H1 (cell line): Measurements from ENCODE around the gene KCNQ1. TPM values are rescaled to one million over a fixed set of nuclear protein-coding genes. Genes with fewer than 3 reads are reported as not detected.

ENCODE experiments used
- CTCF ChIA-PET: fragments of 300-600 bp; sonication (Branson Sonifier 250); formaldehyde crosslinking; loops from one replicate; lab custom pipeline; 2021; ENCODE audit not compliant: partially characterized antibody; lab: Charles Lee
- POLR2A ChIA-PET: fragments of 300-600 bp; sonication (Branson Sonifier 250); formaldehyde crosslinking; loops from one replicate; lab custom pipeline; 2021; ENCODE audit warnings: inconsistent platforms; ENCODE audit not compliant: partially characterized antibody; lab: Charles Lee
- DNase-seq, 2 experiments: peaks; one replicate each; pipeline versions ENCODE4 v3.0.0 to v3.0.0-alpha.2; 2010 to 2022; ENCODE audit warnings: low spot score in 2 of 2, low read depth in 1 of 2, mixed read lengths in 1 of 2
- FAIRE-seq: peaks from 2 replicates; lab custom pipeline; 2011; peaks lifted over from hg19 to GRCh38; lab: Jason Lieb, UNC
- H2AFZ ChIP-seq: 2 replicates; pipeline ENCODE4 v1.8.1; 2012; ENCODE audit warnings: low read length, inconsistent platforms
- H2AK5ac ChIP-seq: 2 replicates; pipeline ENCODE4 v1.6.1; 2013; ENCODE audit warnings: low read depth, low read length
- H2BK120ac ChIP-seq: replicated peaks from 2 replicates; pipeline ENCODE3; 2013; ENCODE audit warnings: low read depth, low read length, inconsistent platforms
- H2BK12ac ChIP-seq: 2 replicates; pipeline ENCODE4 v1.6.1; 2013; ENCODE audit warnings: low read depth, low read length
- H2BK15ac ChIP-seq: 2 replicates; pipeline ENCODE4 v1.6.1; 2013; ENCODE audit warnings: low read length
- H2BK20ac ChIP-seq: 2 replicates; pipeline ENCODE4 v1.6.1; 2013; ENCODE audit warnings: low read length
- H2BK5ac ChIP-seq: 2 replicates; pipeline ENCODE4 v1.6.1; 2013; ENCODE audit warnings: low read depth, low read length
- H3K14ac ChIP-seq: 2 replicates; pipeline ENCODE4 v1.6.1; 2013; ENCODE audit warnings: inconsistent platforms; ENCODE audit not compliant: insufficient read length
- H3K18ac ChIP-seq: 2 replicates; pipeline ENCODE4 v1.6.1; 2013; ENCODE audit warnings: low read length; ENCODE audit errors: extremely low read depth
- H3K23ac ChIP-seq: 2 replicates; pipeline ENCODE4 v1.6.1; 2013; ENCODE audit warnings: inconsistent platforms; ENCODE audit not compliant: insufficient read length
- H3K23me2 ChIP-seq: 2 replicates; pipeline ENCODE4 v1.6.1; 2013; ENCODE audit warnings: low read depth, low read length
- H3K27ac ChIP-seq: 2 replicates; pipeline ENCODE4 v1.6.1; 2011; ENCODE audit warnings: low read depth, low read length, inconsistent platforms
- H3K27me3 ChIP-seq, 4 experiments: replicated peaks in 1 of 4; 1 replicate in 1 of 4; 2 replicates in 3 of 4; pipeline versions ENCODE4 v1.6.1 to v1.8.1; 2011 to 2013; ENCODE audit warnings: low read length in 3 of 4, mild to moderate bottlenecking in 3 of 4, inconsistent platforms in 2 of 4, mixed read lengths in 2 of 4, moderate library complexity in 1 of 4; ENCODE audit not compliant: control insufficient read depth in 3 of 4, insufficient read depth in 3 of 4; ENCODE audit errors: extremely low read depth in 1 of 4
- H3K36me3 ChIP-seq, 4 experiments: 2 replicates each; pipeline versions ENCODE4 v1.6.1 to v1.8.1; 2011 to 2013; ENCODE audit warnings: mild to moderate bottlenecking in 4 of 4, low read length in 3 of 4, moderate library complexity in 2 of 4, control low read depth in 1 of 4, inconsistent platforms in 1 of 4; ENCODE audit not compliant: insufficient read depth in 4 of 4, control insufficient read depth in 2 of 4
- H3K4ac ChIP-seq: replicated peaks from 2 replicates; pipeline ENCODE3; 2013; ENCODE audit warnings: low read length, low read depth, mixed read lengths, inconsistent platforms; ENCODE audit not compliant: insufficient read length
- H3K4me1 ChIP-seq, 4 experiments: replicated peaks in 1 of 4; 1 replicate in 1 of 4; 2 replicates in 3 of 4; pipeline versions ENCODE4 v1.6.1 to v1.8.1; 2011 to 2013; ENCODE audit warnings: low read length in 3 of 4, inconsistent platforms in 2 of 4, mixed read lengths in 1 of 4; ENCODE audit not compliant: insufficient read depth in 4 of 4, control insufficient read depth in 3 of 4
- H3K4me2 ChIP-seq, 2 experiments: 2 replicates each; pipeline versions ENCODE4 v1.6.1 to v1.8.1; 2011 to 2013; ENCODE audit warnings: low read depth in 2 of 2, low read length in 2 of 2, control low read depth in 1 of 2, inconsistent platforms in 1 of 2, mild to moderate bottlenecking in 1 of 2; ENCODE audit not compliant: insufficient read depth in 1 of 2
- H3K4me3 ChIP-seq, 4 experiments: fragments of 200-600, 300-600 bp in 1 of 4; sonication (generic), shearing (Covaris generic), sonication (Bioruptor Twin) in 1 of 4; 2 replicates each; pipeline versions ENCODE4 v1.5.1 to v1.8.1; 2011 to 2016; ENCODE audit warnings: low read length in 4 of 4, low read depth in 3 of 4, control low read depth in 2 of 4, inconsistent platforms in 2 of 4, mild to moderate bottlenecking in 2 of 4, mixed read lengths in 1 of 4, moderate library complexity in 1 of 4; ENCODE audit not compliant: insufficient read depth in 2 of 4; ENCODE audit errors: extremely low read depth in 1 of 4
- H3K56ac ChIP-seq: replicated peaks from 2 replicates; pipeline ENCODE3; 2013; ENCODE audit warnings: low read depth, mild to moderate bottlenecking, mixed read lengths, low read length, inconsistent platforms; ENCODE audit not compliant: insufficient read length
- H3K79me1 ChIP-seq: 2 replicates; pipeline ENCODE4 v1.6.1; 2013; ENCODE audit warnings: low read depth, low read length, control low read depth
- H3K79me2 ChIP-seq, 2 experiments: 2 replicates each; pipeline versions ENCODE4 v1.6.1 to v1.8.1; 2012 to 2013; ENCODE audit warnings: low read length in 2 of 2, mild to moderate bottlenecking in 2 of 2, inconsistent platforms in 1 of 2; ENCODE audit not compliant: insufficient read depth in 2 of 2, control insufficient read depth in 1 of 2
- H3K9ac ChIP-seq, 4 experiments: replicated peaks in 1 of 4; 1 replicate in 1 of 4; 2 replicates in 3 of 4; pipeline versions ENCODE4 v1.6.1 to v1.8.1; 2011 to 2013; ENCODE audit warnings: low read depth in 3 of 4, low read length in 3 of 4, control low read depth in 2 of 4, mild to moderate bottlenecking in 2 of 4, moderate library complexity in 2 of 4, inconsistent platforms in 1 of 4; ENCODE audit errors: extremely low read depth in 1 of 4
- H3K9me3 ChIP-seq, 2 experiments: 2 replicates each; pipeline versions ENCODE4 v1.6.1 to v1.8.1; 2012 to 2013; ENCODE audit warnings: mild to moderate bottlenecking in 2 of 2, moderate library complexity in 2 of 2, control low read depth in 1 of 2, inconsistent platforms in 1 of 2, low read depth in 1 of 2, low read length in 1 of 2, mixed read lengths in 1 of 2; ENCODE audit not compliant: insufficient read depth in 2 of 2
- H4K20me1 ChIP-seq, 2 experiments: replicated peaks in 1 of 2; 2 replicates each; pipeline versions ENCODE3 to v1.8.1; 2011 to 2013; ENCODE audit warnings: inconsistent platforms in 2 of 2, low read length in 2 of 2, mild to moderate bottlenecking in 1 of 2; ENCODE audit not compliant: insufficient read depth in 2 of 2, control insufficient read depth in 1 of 2
- H4K5ac ChIP-seq: 2 replicates; pipeline ENCODE4 v1.6.1; 2013; ENCODE audit warnings: low read length, low read depth, mixed read lengths, inconsistent platforms; ENCODE audit not compliant: insufficient read length
- H4K8ac ChIP-seq: 2 replicates; pipeline ENCODE4 v1.8.0; 2013; ENCODE audit warnings: mild to moderate bottlenecking, moderate library complexity, low read length, inconsistent platforms; ENCODE audit not compliant: insufficient read depth; ENCODE audit errors: extremely low read depth
- H4K91ac ChIP-seq: replicated peaks from 2 replicates; pipeline ENCODE3; 2013; ENCODE audit warnings: low read length, mixed read lengths, inconsistent platforms; ENCODE audit not compliant: insufficient read length
- ATF2 ChIP-seq: IDR thresholded peaks from 2 replicates; pipeline ENCODE4 v1.6.1; 2012; ENCODE audit warnings: low read length, inconsistent platforms
- CBX5 ChIP-seq: fragments of 300-800, 300-1000 bp; sonication (generic); IDR thresholded peaks from 2 replicates; pipeline ENCODE4 v1.7.1; 2016; ENCODE audit warnings: antibody characterized with exemption, low read length, low read depth
- JUND ChIP-seq: IDR thresholded peaks from 2 replicates; pipeline ENCODE4 v1.6.1; 2011; ENCODE audit warnings: mild to moderate bottlenecking, improper control_type of control experiment, low read length
- KDM5A ChIP-seq: fragments of 200-600 bp; IDR thresholded peaks from 2 replicates; pipeline ENCODE4 v1.7.1; 2012; ENCODE audit warnings: mild to moderate bottlenecking, low read length, inconsistent platforms, mixed read lengths
- SIRT6 ChIP-seq: IDR thresholded peaks from one replicate; pipeline ENCODE4 v1.7.1; 2012; ENCODE audit warnings: low read length, inconsistent platforms
- whole genome bisulfite sequencing, 2 experiments: shearing (Covaris generic) in 1 of 2; methylation state at CpG; one replicate each; pipeline versions ENCODE4 v1.1.6 to v1.1.7; 2013 to 2015; ENCODE audit warnings: low lambda C conversion rate in 2 of 2, mixed read lengths in 2 of 2, inconsistent platforms in 1 of 2, low coverage in 1 of 2, missing lambda C conversion rate in 1 of 2; ENCODE audit not compliant: insufficient replicate concordance in 2 of 2, insufficient coverage in 1 of 2, insufficient read length in 1 of 2; ENCODE audit errors: extremely low coverage in 1 of 2, missing lambda C conversion rate in 1 of 2; 5-methylcytosine and 5-hydroxymethylcytosine counted together
- polyA plus RNA-seq, 7 experiments: library from polyadenylated mRNA; depleted of rRNA in 3 of 7; stranded (reverse) in 5 of 7; unstranded in 2 of 7; fragments of >200 nt in 5 of 7; fragments of 200-250 nt in 2 of 7; gene quantifications; 1 replicate in 5 of 7; 2 replicates in 1 of 7; 4 replicates in 1 of 7; pipeline versions ENCODE4 v1.2.1 to v1.2.3, GENCODE V29; 2011 to 2013; ENCODE audit warnings: missing spikeins in 2 of 7, mixed read lengths in 2 of 7
- total RNA-seq: library from RNA; stranded (reverse); fragmentation: NEBNext Ultra II Directional; extraction: Animal tissue kit (Norgen Biotek cat#: 25700); gene quantifications from 2 replicates; pipeline ENCODE4 v1.2.1, GENCODE V29; 2021

KCNQ1 gene
- total and polyA plus RNA-seq, 2 of the 8 experiments (the other 6 are each of a cell fraction or from before 2014, with no cell fraction given): 1.9 to 2.0 TPM

DNA sequence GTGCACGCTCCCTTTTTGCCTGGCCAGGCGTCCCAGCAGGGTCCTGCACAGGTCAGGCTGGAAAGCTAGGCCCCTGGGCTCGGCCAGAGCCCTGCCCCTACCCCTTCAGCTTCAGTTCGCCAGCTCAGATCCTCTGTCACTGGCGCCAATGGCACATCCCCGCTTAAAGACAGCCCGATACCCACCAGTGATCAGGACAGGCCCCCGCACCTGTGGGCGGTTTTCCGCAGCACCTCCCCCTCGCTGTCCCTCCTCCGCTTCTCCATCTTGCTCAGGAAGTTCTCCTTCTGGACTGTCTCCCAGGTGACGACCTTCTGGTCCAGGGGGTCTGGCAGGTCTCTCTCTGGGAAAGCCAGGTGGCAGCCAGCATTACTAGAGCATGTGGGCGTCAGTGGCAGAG lies 38.4 kb upstream of the KCNQ1 start:
- CTCF ChIA-PET: interaction anchor here (1.1 to 14.1 kb wide), 3 partner anchors 13 to 101 kb away, joined by 3 to 196 read pairs (median 64); no protein-coding TSS in a partner anchor
- Histone ChIP-seq H2BK5ac (no peak overlapping the region), H3K9me3 (no peaks in the 10 kb centered on the region), H2BK15ac (peak overlapping the region; percentile 46; the same call in 1 of the 2 replicates), H4K5ac (no peak overlapping the region), H3K14ac (no peak overlapping the region)
- no peak for DNase-seq
- no peak for TF ChIP-seq CBX5
- TF ChIP-seq JUND: no peak
- no peak for TF ChIP-seq KDM5A
- no peak for TF ChIP-seq ATF2
- TF ChIP-seq SIRT6: no peak
- TF ChIP-seq, all 59 proteins: peak for 0
- Histone ChIP-seq H4K91ac (no peak overlapping the region), H2BK20ac (no peak overlapping the region), H3K4me2 (no peak overlapping the region), H2AK5ac (no peak overlapping the region), H4K8ac (peak overlapping the region; percentile 85; the same call in 1 of the 2 replicates), H2BK120ac (no peak overlapping the region), H3K79me1 (no peaks in the 10 kb centered on the region; the same call in 1 of the 2 replicates), H3K79me2 (peaks cover 0 to 8% of the 10 kb centered on the region in 2 experiments; a peak in 3 of 4 replicates), H3K23me2 (peaks cover 1% of the 10 kb centered on the region; the same call in 1 of the 2 replicates), H3K27ac (no peak overlapping the region), H3K4me3 (no peak overlapping the region), H3K23ac (no peak overlapping the region), H3K56ac (no peak overlapping the region), H3K27me3 (no peaks in the 10 kb centered on the region), H2AFZ (no peak overlapping the region), H3K9ac (no peak overlapping the region), H2BK12ac (no peak overlapping the region), H3K18ac (no peak overlapping the region), H3K4me1 (peaks cover 0 to 7% (median 3%) of the 10 kb centered on the region in 4 experiments; a peak in 5 of 7 replicates), H3K4ac (no peak overlapping the region), H3K36me3 (peaks cover 2 to 14% (median 10%) of the 10 kb centered on the region in 4 experiments; a peak in 4 of 8 replicates), H4K20me1 (peaks cover 3 to 5% of the 10 kb centered on the region in 2 experiments)
- POLR2A ChIA-PET: interaction anchor here (3.4 kb wide), 1 partner anchor 13 kb away, joined by 17 read pairs; no protein-coding TSS in a partner anchor
- no peak for FAIRE-seq
- 85% methylated on average over 13 of the region's 14 CpGs; no CpG with 5 or more reads in 1 of the 2 experiments for WGBS, 2 experiments
